ENCODE measurements around the gene TP63.

Gene TP63

GRCh38 chr3:189625071-189625470, 6.1 kb upstream of the TP63 start:
- TF ChIP-seq CTCF (IDR thresholded peaks at IDR 0.05; ENCODE audit: low read depth, low read length): no peak
- no peak overlapping the region for H3K4me3 ChIP-seq (replicated peaks in 1 of 2; ENCODE audit: low read depth in 2 of 2, low read length in 2 of 2)
- DNase-seq (ENCODE audit: low read depth in 2 of 2): no peak

GRCh38 chr3:189625572-189625971, 5.6 kb upstream of the TP63 start:
- no peak for DNase-seq (ENCODE audit: low read depth in 2 of 2)
- TF ChIP-seq CTCF (IDR thresholded peaks at IDR 0.05; ENCODE audit: low read depth, low read length): no peak
- H3K4me3 ChIP-seq (replicated peaks in 1 of 2; ENCODE audit: low read depth in 2 of 2, low read length in 2 of 2): no peak overlapping the region

- TF ChIP-seq CTCF (IDR thresholded peaks at IDR 0.05; ENCODE audit: low read depth, low read length): no peak
- H3K4me3 ChIP-seq (replicated peaks in 1 of 2; ENCODE audit: low read depth in 2 of 2, low read length in 2 of 2): no peak overlapping the region
- no peak for DNase-seq (ENCODE audit: low read depth in 2 of 2)
Observed at GRCh38 chr3:189626286-189626685, 4.9 kb upstream of the TP63 start.

- TF ChIP-seq CTCF (IDR thresholded peaks at IDR 0.05; ENCODE audit: low read depth, low read length): no peak
- peak; percentile 53 to 61 for DNase-seq (ENCODE audit: low read depth in 2 of 2)
- no peak overlapping the region for H3K4me3 ChIP-seq (replicated peaks in 1 of 2; ENCODE audit: low read depth in 2 of 2, low read length in 2 of 2)
Observed at GRCh38 chr3:189629803-189630455, 1.3 kb upstream of the TP63 start.

GRCh38 chr3:189630767-189631372, 319 bp upstream of the TP63 start:
- H3K4me3 ChIP-seq (replicated peaks in 1 of 2; ENCODE audit: low read depth in 2 of 2, low read length in 2 of 2): no peak overlapping the region
- no peak for TF ChIP-seq CTCF (IDR thresholded peaks at IDR 0.05; ENCODE audit: low read depth, low read length)
- DNase-seq (ENCODE audit: low read depth in 2 of 2): peak; percentile 6 to 33

- H3K4me3 ChIP-seq (replicated peaks in 1 of 2; ENCODE audit: low read depth in 2 of 2, low read length in 2 of 2): no peak overlapping the region
Observed at GRCh38 chr3:189631409-189631808, 220 bp downstream of the TP63 start.

More at GRCh38 chr3:189631409-189631808, 220 bp downstream of the TP63 start:
- TF ChIP-seq CTCF (IDR thresholded peaks at IDR 0.05; ENCODE audit: low read depth, low read length): no peak
- peak in 1 of 2 donors; percentile 16 for DNase-seq (ENCODE audit: low read depth in 2 of 2)

All from cardiac fibroblast (primary cell).